ENCODE results near the gene ADH5.
"Not testable (repeated sequence)": the region's sequence is repeated elsewhere in the genome, so short reads cannot be mapped to it uniquely, and the experiment has no call there.

The ADH5 gene

DNA sequence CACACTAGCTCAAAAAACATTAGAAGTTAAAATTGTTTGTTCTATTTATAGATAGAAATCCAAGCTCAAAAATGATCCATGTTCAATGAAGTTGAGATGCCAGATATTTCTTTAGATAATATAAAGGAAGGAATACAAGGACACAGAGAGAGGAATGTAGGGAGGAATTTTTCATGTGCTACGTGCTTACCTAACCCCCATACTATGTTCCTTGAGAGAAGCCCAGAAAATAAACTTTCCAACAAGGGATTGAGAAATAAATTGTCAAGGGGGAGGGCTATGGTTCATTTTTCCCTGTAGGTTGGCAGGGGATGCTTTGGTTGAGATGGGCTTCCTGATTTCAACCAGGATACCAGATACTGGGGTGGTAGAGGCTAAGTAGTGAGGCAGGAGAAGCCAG lies 15.6 kb upstream of the ADH5 start:
- Mint-ChIP-seq H3K27me3 (ENCODE audit: low read depth) (no peaks in the 10 kb centered on the region), H3K4me1 (no peaks in the 10 kb centered on the region), H3K4me3 (no peak overlapping the region), H3K27ac (no peak overlapping the region), H3K9me3 (peaks cover 3% of the 10 kb centered on the region), H3K36me3 (ENCODE audit: low read depth) (peaks cover 16% of the 10 kb centered on the region)
- TF ChIP-seq, protein P1, sequence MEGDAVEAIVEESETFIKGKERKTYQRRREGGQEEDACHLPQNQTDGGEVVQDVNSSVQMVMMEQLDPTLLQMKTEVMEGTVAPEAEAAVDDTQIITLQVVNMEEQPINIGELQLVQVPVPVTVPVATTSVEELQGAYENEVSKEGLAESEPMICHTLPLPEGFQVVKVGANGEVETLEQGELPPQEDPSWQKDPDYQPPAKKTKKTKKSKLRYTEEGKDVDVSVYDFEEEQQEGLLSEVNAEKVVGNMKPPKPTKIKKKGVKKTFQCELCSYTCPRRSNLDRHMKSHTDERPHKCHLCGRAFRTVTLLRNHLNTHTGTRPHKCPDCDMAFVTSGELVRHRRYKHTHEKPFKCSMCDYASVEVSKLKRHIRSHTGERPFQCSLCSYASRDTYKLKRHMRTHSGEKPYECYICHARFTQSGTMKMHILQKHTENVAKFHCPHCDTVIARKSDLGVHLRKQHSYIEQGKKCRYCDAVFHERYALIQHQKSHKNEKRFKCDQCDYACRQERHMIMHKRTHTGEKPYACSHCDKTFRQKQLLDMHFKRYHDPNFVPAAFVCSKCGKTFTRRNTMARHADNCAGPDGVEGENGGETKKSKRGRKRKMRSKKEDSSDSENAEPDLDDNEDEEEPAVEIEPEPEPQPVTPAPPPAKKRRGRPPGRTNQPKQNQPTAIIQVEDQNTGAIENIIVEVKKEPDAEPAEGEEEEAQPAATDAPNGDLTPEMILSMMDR (IDR thresholded peaks at IDR 0.05; ENCODE audit: unreplicated experiment in 3 of 3), result no peak

DNA sequence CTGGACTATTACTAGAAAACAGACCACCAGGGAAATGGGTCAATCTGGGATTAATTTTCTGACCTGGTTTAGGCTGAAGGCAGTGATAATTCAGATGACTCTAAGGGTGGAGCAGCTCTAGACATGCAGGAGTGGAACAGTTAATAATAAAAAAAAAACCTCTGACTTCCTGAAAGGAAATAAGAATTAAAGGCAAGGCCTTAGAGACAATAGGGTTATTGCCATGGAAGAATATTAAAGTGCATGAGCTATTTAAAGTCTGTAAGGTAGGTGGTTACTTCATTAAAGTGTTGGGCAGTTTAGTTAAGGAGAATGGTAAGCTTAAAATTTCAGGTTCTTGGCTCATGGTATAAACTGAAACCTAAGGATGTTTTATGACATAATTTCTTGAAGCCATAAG lies 14.6 kb upstream of the ADH5 start:
- Mint-ChIP-seq H3K27me3 (ENCODE audit: low read depth) (no peaks in the 10 kb centered on the region), H3K9me3 (peaks cover 6% of the 10 kb centered on the region), H3K27ac (no peak overlapping the region), H3K4me3 (no peak overlapping the region), H3K36me3 (ENCODE audit: low read depth) (peaks cover 12% of the 10 kb centered on the region), H3K4me1 (no peaks in the 10 kb centered on the region)
- TF ChIP-seq, protein P1 (IDR thresholded peaks at IDR 0.05; ENCODE audit: unreplicated experiment in 3 of 3), result no peak

DNA sequence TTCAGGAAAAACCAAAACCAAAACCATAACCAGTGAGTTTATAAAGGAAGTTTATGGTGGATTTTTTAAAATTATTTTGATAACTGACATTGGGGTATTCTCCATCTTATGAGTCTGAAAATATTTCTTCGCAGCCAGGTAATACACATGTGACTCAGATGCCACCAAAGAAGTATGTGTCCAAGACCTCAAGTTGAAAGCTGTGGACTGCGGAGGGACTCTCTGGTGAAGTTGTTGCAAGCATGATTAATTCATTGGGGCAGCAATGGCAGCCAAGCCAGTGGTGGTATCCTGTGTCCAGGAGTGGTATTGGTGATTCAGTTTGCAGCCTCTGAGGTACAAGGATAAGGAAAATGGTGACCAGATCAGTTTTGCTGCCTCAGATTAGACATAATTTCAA lies 14.0 kb upstream of the ADH5 start:
- no peak overlapping the region for H3K4me3 Mint-ChIP-seq

DNA sequence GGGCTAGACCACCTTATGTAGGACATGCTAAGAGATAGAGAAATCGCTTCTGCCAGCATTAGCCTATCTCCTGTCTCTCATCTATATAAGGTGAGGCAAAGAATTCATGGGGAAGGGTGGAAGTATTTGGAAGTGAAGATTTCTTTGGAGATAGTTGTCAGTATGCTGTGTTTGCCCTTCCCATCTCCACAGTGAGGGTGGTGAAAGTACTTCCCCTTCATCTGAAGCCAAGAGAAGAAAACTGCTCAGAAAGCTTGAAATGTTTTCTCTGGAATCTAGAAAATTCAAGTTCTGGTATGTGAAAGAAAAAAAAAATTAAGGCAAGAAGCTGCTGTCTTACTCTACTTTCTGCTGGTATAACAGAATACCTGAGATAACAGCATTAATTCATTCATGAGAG lies 12.3 kb upstream of the ADH5 start:
- H3K27ac Mint-ChIP-seq, result no peak overlapping the region
- H3K36me3 Mint-ChIP-seq (ENCODE audit: low read depth), result peaks cover 16% of the 10 kb centered on the region
- no peaks in the 10 kb centered on the region for H3K4me1 Mint-ChIP-seq
- H3K4me3 Mint-ChIP-seq, result no peak overlapping the region
- TF ChIP-seq, protein P1 (IDR thresholded peaks at IDR 0.05; ENCODE audit: unreplicated experiment in 3 of 3), result no peak
- no peaks in the 10 kb centered on the region for H3K27me3 Mint-ChIP-seq (ENCODE audit: low read depth)
- H3K9me3 Mint-ChIP-seq, result peaks cover 16% of the 10 kb centered on the region

More for the DNA sequence above, 14.0 kb upstream of the ADH5 start:
- Mint-ChIP-seq H3K27ac (no peak overlapping the region), H3K27me3 (ENCODE audit: low read depth) (no peaks in the 10 kb centered on the region), H3K4me1 (no peaks in the 10 kb centered on the region), H3K9me3 (peaks cover 6% of the 10 kb centered on the region), H3K36me3 (ENCODE audit: low read depth) (peaks cover 12% of the 10 kb centered on the region)
- TF ChIP-seq, protein P1 (IDR thresholded peaks at IDR 0.05; ENCODE audit: unreplicated experiment in 3 of 3), result no peak

DNA sequence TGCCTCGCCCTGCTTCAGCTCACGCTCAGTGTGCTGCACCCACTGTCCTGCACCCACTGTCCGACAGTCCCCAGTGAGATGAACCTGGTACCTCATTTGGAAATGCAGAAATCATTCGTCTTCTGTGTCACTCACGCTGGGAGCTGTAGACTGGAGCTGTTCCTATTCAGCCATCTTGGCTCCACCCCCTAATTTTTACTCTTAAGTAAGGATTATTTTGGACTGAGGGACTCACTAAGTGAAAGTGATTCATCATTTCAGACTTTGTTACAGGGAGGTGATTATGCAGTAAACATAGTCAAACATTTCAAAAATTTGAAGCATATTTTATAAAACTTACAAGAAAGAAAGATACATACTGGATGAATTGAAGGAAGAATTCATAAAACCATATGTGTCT lies 11.2 kb upstream of the ADH5 start:
- H3K4me3 Mint-ChIP-seq; H3K27ac Mint-ChIP-seq; H3K4me1 Mint-ChIP-seq; H3K27me3 Mint-ChIP-seq (ENCODE audit: low read depth): not testable (repeated sequence)
- Mint-ChIP-seq H3K9me3 (peaks cover 16% of the 10 kb centered on the region), H3K36me3 (ENCODE audit: low read depth) (peaks cover 16% of the 10 kb centered on the region)

DNA sequence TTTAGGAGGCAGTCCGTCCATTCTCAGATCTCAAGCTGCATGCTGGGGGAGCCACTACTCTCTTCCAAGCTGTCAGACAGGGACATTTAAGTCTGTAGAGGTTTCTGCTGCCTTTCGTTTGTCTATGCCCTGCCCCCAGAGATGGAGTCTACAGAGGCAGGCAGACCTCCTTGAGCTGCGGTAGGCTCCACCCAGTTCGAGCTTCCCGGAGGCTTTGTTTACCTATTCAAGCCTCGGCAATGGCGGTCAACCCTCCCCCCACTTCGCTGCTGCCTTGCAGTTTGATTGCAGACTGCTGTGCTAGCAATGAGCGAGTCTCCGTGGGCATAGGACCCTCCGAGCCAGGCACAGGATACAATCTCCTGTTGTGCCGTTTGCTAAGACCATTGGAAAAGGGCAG lies 10.7 kb upstream of the ADH5 start:
- H3K27ac Mint-ChIP-seq, result no peak overlapping the region
- H3K27me3 Mint-ChIP-seq (ENCODE audit: low read depth), result no peaks in the 10 kb centered on the region
- H3K4me1 Mint-ChIP-seq, result no peaks in the 10 kb centered on the region
- no peak overlapping the region for H3K4me3 Mint-ChIP-seq
- TF ChIP-seq, protein P1 (IDR thresholded peaks at IDR 0.05; ENCODE audit: unreplicated experiment in 3 of 3), result no peak
- peaks cover 16% of the 10 kb centered on the region for H3K9me3 Mint-ChIP-seq
- H3K36me3 Mint-ChIP-seq (ENCODE audit: low read depth), result peaks cover 16% of the 10 kb centered on the region

DNA sequence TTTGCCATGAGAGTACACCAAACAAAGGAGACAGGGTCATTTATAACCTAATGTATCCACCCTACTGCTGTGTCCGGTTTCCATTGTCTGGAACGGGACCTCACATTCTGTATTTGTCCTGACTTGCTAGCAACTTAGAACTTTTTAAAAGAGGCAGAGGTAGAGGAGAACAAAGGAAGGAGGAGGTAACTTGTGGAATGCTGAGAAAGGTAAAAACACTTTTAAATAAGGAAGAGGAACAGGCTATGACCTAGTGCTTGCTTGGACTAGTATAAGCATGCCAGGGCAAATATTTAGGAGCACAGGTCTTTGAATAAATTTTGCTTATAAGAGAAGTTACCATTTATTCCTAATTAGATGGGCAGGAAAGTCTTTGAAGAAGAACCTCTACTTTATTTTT lies 3.3 kb upstream of the ADH5 start:
- Mint-ChIP-seq H3K4me1 (peaks cover 33% of the 10 kb centered on the region), H3K4me3 (peak overlapping the region in 1 of 3 experiments; percentile 92), H3K27ac (peak overlapping the region; percentile 97 to 98 (median 98))
- not testable (repeated sequence) for H3K36me3 Mint-ChIP-seq (ENCODE audit: low read depth); H3K27me3 Mint-ChIP-seq (ENCODE audit: low read depth); H3K9me3 Mint-ChIP-seq
